Endothelial cell (in vitro differentiated cells): Measurements from ENCODE around the gene SMURF1. TPM values are rescaled to one million over a fixed set of nuclear protein-coding genes. Genes with fewer than 3 reads are reported as not detected.
A peak's percentile ranks its signal among the peaks of the same experiment; 100 is the strongest.

Experiments
- DNase-seq: peaks from one replicate; pipeline ENCODE4 v3.0.0; 2021; ENCODE audit warnings: low spot score
- H3K27ac Mint-ChIP-seq: one replicate; pipeline ENCODE4 v1.8.0; 2021; ENCODE audit warnings: mixed read lengths, inconsistent platforms; ENCODE audit not compliant: unreplicated experiment
- H3K27me3 Mint-ChIP-seq: one replicate; pipeline ENCODE4 v1.8.0; 2021; ENCODE audit warnings: mild to moderate bottlenecking, moderate library complexity, mixed read lengths, inconsistent platforms; ENCODE audit not compliant: unreplicated experiment
- H3K36me3 Mint-ChIP-seq: one replicate; pipeline ENCODE4 v1.8.0; 2021; ENCODE audit warnings: mild to moderate bottlenecking, low read depth, mixed read lengths, inconsistent platforms; ENCODE audit not compliant: unreplicated experiment
- H3K4me1 Mint-ChIP-seq: one replicate; pipeline ENCODE4 v1.8.0; 2021; ENCODE audit warnings: mild to moderate bottlenecking, mixed read lengths, inconsistent platforms; ENCODE audit not compliant: unreplicated experiment
- H3K4me3 Mint-ChIP-seq: one replicate; pipeline ENCODE4 v1.8.0; 2021; ENCODE audit warnings: mild to moderate bottlenecking, mixed read lengths, inconsistent platforms; ENCODE audit not compliant: unreplicated experiment
- H3K9me3 Mint-ChIP-seq: one replicate; pipeline ENCODE4 v1.8.0; 2021; ENCODE audit warnings: mixed read lengths, inconsistent platforms; ENCODE audit not compliant: unreplicated experiment
- CTCF ChIP-seq: fragments of 200-600 bp; sonication (generic); IDR thresholded peaks from one replicate; pipeline ENCODE4 v1.5.0; 2021; ENCODE audit warnings: antibody characterized with exemption; ENCODE audit not compliant: unreplicated experiment
- total RNA-seq: library from RNA; stranded (reverse); fragmentation: NEBNext Ultra II Directional; extraction: Animal tissue kit (Norgen Biotek cat#: 25700); gene quantifications from one replicate; pipeline ENCODE4 v1.2.1, GENCODE V29; 2021; ENCODE audit not compliant: unreplicated experiment

Gene SMURF1
- total RNA-seq, 1 donor from 2014 or later: 32.5 TPM

- peak overlapping the region; percentile 19 for H3K4me3 Mint-ChIP-seq
- H3K4me1 Mint-ChIP-seq: peaks cover 23% of the 10 kb centered on the region
- no peaks in the 10 kb centered on the region for H3K9me3 Mint-ChIP-seq
- no peak for TF ChIP-seq CTCF
- H3K27ac Mint-ChIP-seq: peak overlapping the region; percentile 94
- no peaks in the 10 kb centered on the region for H3K27me3 Mint-ChIP-seq
- H3K36me3 Mint-ChIP-seq: peaks cover 8% of the 10 kb centered on the region
- peak; percentile 8 for DNase-seq
Observed at GRCh38 chr7:99080679-99081078, 63.2 kb downstream of the SMURF1 start.

DNA sequence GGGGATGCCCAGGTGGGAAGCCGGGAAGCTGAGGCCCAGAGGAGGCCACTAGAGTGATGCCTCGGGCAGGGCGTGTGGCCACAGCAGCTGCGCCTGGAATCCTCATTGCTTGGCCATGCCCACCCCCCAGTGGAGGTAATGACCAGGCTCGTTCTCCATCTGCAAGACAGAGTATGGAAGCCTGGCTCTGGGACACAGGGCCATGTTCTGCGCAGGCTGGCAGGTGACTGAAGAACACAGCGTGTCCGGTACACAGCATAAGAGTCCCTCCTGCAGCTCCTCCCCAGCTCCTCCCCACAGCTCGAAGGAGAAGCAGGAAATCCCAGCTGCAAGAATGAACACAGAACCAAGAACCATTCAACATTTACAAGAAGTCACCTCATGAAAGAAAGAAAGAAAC lies 64.8 kb downstream of the SMURF1 start:
- Mint-ChIP-seq H3K4me3 (no peak overlapping the region), H3K27me3 (no peaks in the 10 kb centered on the region), H3K36me3 (peaks cover 8% of the 10 kb centered on the region), H3K4me1 (peaks cover 23% of the 10 kb centered on the region), H3K27ac (no peak overlapping the region), H3K9me3 (no peaks in the 10 kb centered on the region)
- DNase-seq: no peak
- TF ChIP-seq CTCF: no peak

GRCh38 chr7:99078416-99078815 lies 65.5 kb downstream of the SMURF1 start:
- Mint-ChIP-seq H3K36me3 (peaks cover 5% of the 10 kb centered on the region), H3K27ac (no peak overlapping the region), H3K27me3 (no peaks in the 10 kb centered on the region)

DNA sequence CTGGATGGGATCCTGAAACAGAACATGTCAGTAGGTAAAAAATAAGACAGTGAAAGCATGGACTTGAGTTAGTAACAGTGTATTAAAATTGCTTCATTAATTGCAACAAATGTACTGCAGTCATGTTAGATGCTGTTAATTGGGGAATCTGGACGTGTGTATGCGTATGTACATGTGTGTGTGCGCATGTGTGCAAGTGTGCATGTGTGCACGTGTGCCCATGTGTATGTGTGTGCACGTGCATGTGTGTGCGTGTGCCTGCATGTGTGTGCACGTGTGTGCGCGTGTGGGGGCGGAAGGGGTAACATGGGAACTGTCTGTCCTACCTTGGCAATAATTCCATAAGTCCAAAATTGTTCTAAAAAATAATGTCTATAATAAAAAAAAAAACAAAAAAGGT lies 67.3 kb downstream of the SMURF1 start:
- Mint-ChIP-seq H3K27me3 (no peaks in the 10 kb centered on the region), H3K36me3 (peaks cover 5% of the 10 kb centered on the region), H3K4me1 (peaks cover 18% of the 10 kb centered on the region), H3K9me3 (no peaks in the 10 kb centered on the region), H3K4me3 (no peak overlapping the region), H3K27ac (peak overlapping the region; percentile 38)
- DNase-seq: no peak
- no peak for TF ChIP-seq CTCF

More at GRCh38 chr7:99078416-99078815, 65.5 kb downstream of the SMURF1 start:
- peaks cover 18% of the 10 kb centered on the region for H3K4me1 Mint-ChIP-seq
- DNase-seq: no peak
- no peak for TF ChIP-seq CTCF
- H3K9me3 Mint-ChIP-seq: no peaks in the 10 kb centered on the region
- no peak overlapping the region for H3K4me3 Mint-ChIP-seq

GRCh38 chr7:99073839-99074446 lies 70.0 kb downstream of the SMURF1 start:
- no peaks in the 10 kb centered on the region for H3K27me3 Mint-ChIP-seq
- no peak overlapping the region for H3K27ac Mint-ChIP-seq
- H3K36me3 Mint-ChIP-seq: peaks cover 2% of the 10 kb centered on the region
- no peak for DNase-seq
- H3K4me1 Mint-ChIP-seq: peaks cover 8% of the 10 kb centered on the region
- H3K9me3 Mint-ChIP-seq: no peaks in the 10 kb centered on the region
- H3K4me3 Mint-ChIP-seq: no peak overlapping the region
- TF ChIP-seq CTCF: no peak
